Activated naive CD8-positive, alpha-beta T cell treated with anti-CD3 and anti-CD28 coated beads, Interleukin-2, amount 10 ng/mL, durations not matched to agents 7 days and 5 days (primary cell): ENCODE results near the gene GLI1. TPM values are rescaled to one million over a fixed set of nuclear protein-coding genes. Genes with fewer than 3 reads are reported as not detected.
"Not testable (repeated sequence)": the region's sequence is repeated elsewhere in the genome, so short reads cannot be mapped to it uniquely, and the experiment has no call there.

ENCODE experiments used
- ATAC-seq: fragments of 150-1000 bp; cut with Tn5 transposase; one replicate; pipeline ENCODE4 v1.10.0; 2021; ENCODE audit warnings: low read depth, moderate library complexity
- POLR2A ChIA-PET: fragments of 350-600 bp; sonication (Branson Sonifier 250); formaldehyde crosslinking; loops from one replicate; lab custom pipeline; 2021; ENCODE audit warnings: antibody characterized with exemption; lab: Charles Lee
- DNase-seq: peaks from one replicate; pipeline ENCODE4 v3.0.0; 2021
- H3K27ac Mint-ChIP-seq: one replicate; pipeline ENCODE4 v1.8.0; 2022; ENCODE audit warnings: mild to moderate bottlenecking, mixed read lengths
- H3K27me3 Mint-ChIP-seq: one replicate; pipeline ENCODE4 v1.8.0; 2022; ENCODE audit warnings: mild to moderate bottlenecking, moderate library complexity, mixed read lengths
- H3K36me3 Mint-ChIP-seq: one replicate; pipeline ENCODE4 v1.8.0; 2021; ENCODE audit warnings: mild to moderate bottlenecking, mixed read lengths
- H3K4me1 Mint-ChIP-seq: one replicate; pipeline ENCODE4 v1.8.0; 2021; ENCODE audit warnings: mixed read lengths
- H3K4me3 Mint-ChIP-seq: one replicate; pipeline ENCODE4 v1.8.0; 2022; ENCODE audit warnings: mild to moderate bottlenecking, moderate library complexity, mixed read lengths
- H3K9me3 Mint-ChIP-seq: one replicate; pipeline ENCODE4 v1.8.0; 2021; ENCODE audit warnings: mixed read lengths
- microRNA-seq: library from miRNA; unstranded; fragments of <30 nt; microRNA quantifications from one replicate; pipeline ENCODE4 v1.2.0, GENCODE V29; 2022
- total RNA-seq, 2 experiments: library from RNA; stranded (reverse); gene quantifications; one replicate each; pipeline ENCODE4 v1.2.3, GENCODE V29; 2021

The GLI1 gene
- total RNA-seq, 2 experiments from 2014 or later, result 0.54 to 0.86 TPM

DNA sequence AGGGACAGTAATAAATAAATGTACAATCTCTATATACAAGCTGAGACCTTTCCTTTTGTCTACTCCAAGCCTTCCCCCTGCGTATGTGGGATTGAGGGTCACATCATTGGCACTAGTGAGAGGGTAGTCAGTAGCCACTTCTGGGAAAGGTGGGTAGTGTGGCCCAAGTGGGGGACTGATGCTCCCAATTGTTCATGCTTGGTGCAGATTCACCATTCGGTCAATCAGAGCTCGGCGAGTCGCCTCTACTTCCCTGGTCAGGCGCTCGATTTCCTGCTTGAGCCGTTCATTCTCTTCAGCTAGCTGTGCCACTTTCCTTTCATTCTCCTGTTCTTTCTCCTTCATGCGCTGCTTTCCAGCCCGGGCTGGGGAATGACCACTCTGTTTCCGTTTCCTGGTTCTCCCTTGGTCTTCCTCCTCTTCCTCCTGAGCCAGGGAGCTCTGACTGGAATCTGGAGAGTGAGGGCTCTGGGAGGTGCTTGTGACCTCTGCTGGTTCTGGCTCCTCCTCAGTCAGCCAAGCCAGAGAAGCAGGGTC lies 57.1 kb downstream of the GLI1 start:
- H3K36me3 Mint-ChIP-seq, result peaks cover 47% of the 10 kb centered on the region
- H3K4me3 Mint-ChIP-seq, result no peak overlapping the region
- DNase-seq (no peak), ATAC-seq (no peak)
- POLR2A ChIA-PET, result interaction anchor here (0.8 to 4.9 kb wide), 2 partner anchors 14 to 38 kb away, joined by 5 to 94 read pairs; partner anchors contain the start of gene ARHGAP9
- peaks cover 35% of the 10 kb centered on the region for H3K4me1 Mint-ChIP-seq
- H3K9me3 Mint-ChIP-seq, result no peaks in the 10 kb centered on the region
- H3K27me3 Mint-ChIP-seq, result no peaks in the 10 kb centered on the region
- no peak overlapping the region for H3K27ac Mint-ChIP-seq

DNA sequence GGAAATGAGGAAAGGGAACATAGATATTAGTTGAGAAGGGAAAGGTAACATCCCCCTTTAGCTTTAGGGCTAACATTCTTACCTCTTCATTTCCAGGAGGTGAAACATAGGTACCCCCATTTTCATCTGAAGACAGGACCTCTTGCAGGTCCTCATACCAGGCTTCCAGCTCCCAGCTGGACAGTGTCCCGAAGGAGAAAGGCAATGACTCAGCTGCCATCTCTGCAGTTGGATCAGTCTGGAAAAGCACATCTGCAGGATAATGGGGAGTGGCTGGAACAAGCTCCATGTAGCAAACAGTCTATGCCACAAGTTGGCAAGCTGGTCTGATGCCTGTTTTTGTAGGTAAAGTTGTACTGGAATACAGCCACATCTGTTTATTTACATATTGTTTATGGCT lies 57.6 kb downstream of the GLI1 start:
- Mint-ChIP-seq H3K9me3 (no peaks in the 10 kb centered on the region), H3K4me3 (peak overlapping the region; percentile 42), H3K27me3 (no peaks in the 10 kb centered on the region), H3K27ac (no peak overlapping the region), H3K36me3 (peaks cover 45% of the 10 kb centered on the region), H3K4me1 (peaks cover 37% of the 10 kb centered on the region)
- POLR2A ChIA-PET, result interaction anchor here (3.8 to 4.9 kb wide), 2 partner anchors 28 to 38 kb away, joined by 24 to 94 read pairs; partner anchors contain the start of genes ARHGAP9 and MARS1
- ATAC-seq (no peak), DNase-seq (no peak)

DNA sequence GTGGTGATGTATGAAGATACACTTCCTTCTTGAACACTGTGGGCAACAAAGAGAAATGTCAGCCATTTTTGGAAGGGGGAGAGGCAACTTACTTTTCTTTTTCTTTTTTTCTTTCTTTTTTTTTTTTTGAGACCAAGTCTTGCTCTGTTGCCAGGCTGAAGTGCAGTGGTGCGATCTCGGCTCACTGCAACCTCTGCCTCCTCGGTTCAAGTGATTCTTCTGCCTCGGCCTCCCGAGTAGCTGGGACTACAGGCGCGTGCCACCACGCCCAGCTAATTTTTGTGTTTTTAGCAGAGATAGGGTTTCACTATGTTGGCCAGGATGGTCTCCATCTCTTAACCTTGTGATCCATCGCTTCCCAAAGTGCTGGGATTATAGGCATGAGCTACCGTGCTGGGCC lies 58.1 kb downstream of the GLI1 start:
- POLR2A ChIA-PET, result interaction anchor here (3.3 to 4.9 kb wide), 3 partner anchors 7 to 39 kb away, joined by 16 to 94 read pairs (median 24); partner anchors contain the start of genes ARHGAP9 and MARS1
- Mint-ChIP-seq H3K4me3 (peak overlapping the region; percentile 42), H3K27ac (peak overlapping the region; percentile 55), H3K4me1 (peaks cover 39% of the 10 kb centered on the region), H3K36me3 (peaks cover 40% of the 10 kb centered on the region)
- DNase-seq, ATAC-seq, H3K27me3 Mint-ChIP-seq, H3K9me3 Mint-ChIP-seq: not testable (repeated sequence)

DNA sequence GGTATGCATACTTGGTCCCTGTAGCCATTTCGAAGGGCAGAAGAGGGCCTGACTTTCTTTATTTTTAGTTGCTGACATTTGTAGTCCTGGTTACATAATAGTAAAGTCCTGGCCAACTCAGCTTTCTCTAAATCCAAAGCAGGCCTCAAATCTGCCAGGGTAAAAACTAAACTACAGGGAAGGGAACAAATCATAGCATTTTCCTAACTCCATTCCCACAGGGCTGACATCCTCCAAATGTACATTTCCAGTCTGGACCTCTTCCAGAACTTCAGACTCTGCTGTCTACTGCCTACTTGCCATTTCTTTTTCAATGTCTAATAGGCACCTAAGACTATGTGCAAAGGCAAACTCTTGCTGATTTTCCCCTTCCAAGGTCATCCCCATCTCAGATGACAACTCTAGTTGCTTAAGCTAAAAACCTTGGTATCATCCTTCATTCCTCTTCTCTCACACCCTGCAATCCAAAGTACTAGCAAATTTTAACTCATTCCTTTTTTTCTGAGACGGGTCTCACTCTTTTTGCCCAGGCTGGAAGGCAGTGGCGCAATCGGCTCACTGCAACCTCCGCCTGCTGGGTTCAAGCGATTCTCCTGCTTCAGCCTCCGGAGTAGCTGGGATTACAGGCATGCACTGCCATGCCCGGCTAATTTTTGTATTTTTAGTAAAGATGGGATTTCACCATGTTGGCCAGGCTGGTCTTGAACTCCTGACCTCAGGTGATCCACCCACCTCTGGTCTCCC lies 58.8 kb downstream of the GLI1 start:
- H3K27ac Mint-ChIP-seq, result peak overlapping the region; percentile 100
- H3K4me1 Mint-ChIP-seq, result peaks cover 39% of the 10 kb centered on the region
- peak overlapping the region; percentile 96 for H3K4me3 Mint-ChIP-seq
- ATAC-seq, result no peak
- POLR2A ChIA-PET, result interaction anchor here (1.2 to 4.9 kb wide), 6 partner anchors 8 to 227 kb away, joined by 3 to 94 read pairs (median 16); partner anchors contain the start of genes ARHGAP9, DCTN2, GLI1 and MARS1
- H3K36me3 Mint-ChIP-seq, result peaks cover 35% of the 10 kb centered on the region
- no peaks in the 10 kb centered on the region for H3K27me3 Mint-ChIP-seq
- no peaks in the 10 kb centered on the region for H3K9me3 Mint-ChIP-seq
- no peak for DNase-seq

DNA sequence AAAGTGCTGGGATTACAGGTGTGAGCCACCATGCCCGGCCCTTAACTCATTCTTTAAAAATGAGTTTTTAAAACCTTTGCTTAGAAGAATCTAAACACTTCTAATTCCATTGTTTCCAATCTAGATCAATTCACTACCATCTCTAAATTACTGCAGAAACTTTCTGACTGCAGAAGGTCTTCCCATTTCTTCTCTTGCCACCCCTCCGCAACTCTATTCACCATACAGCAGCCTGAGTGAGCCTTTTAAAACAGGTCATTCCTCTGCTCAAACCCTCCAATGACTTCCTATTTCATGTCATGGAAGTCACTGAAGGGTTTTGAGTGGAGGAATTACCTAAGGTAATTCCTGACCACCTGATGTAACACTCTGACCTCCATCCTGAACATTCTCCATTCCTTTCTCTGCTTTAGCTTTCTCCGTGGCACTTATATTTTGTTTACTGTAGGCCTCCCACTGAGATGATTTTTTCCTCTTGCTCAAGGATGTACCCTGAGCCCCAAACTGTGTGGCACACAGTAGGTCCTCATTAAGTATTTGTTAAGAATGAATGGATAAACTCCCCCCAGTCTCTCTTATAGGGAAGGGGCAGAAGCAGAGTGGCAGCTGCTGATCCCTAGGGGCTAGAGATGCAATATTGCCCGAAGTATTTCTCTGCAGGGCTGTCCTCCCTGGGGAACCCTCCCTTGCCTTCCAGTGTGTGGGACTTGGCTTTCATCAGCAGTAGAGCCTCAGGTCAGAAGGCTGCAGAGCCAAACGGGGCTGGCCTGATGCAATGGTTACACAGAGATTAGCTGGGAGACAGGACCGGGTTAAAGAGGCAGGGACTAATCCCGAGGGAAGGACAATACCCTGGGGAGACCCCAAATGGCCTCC lies 59.6 kb downstream of the GLI1 start:
- ATAC-seq (no peak), DNase-seq (no peak)
- POLR2A ChIA-PET, result interaction anchor here (0.5 to 4.9 kb wide), 14 partner anchors 9 to 850 kb away, joined by 3 to 94 read pairs (median 5); partner anchors contain the start of genes ARHGAP9, DCTN2, GLI1 and MARS1
- H3K27ac Mint-ChIP-seq, result peak overlapping the region; percentile 100
- H3K9me3 Mint-ChIP-seq, result no peaks in the 10 kb centered on the region
- no peaks in the 10 kb centered on the region for H3K27me3 Mint-ChIP-seq
- peak overlapping the region; percentile 96 for H3K4me3 Mint-ChIP-seq
- peaks cover 34% of the 10 kb centered on the region for H3K36me3 Mint-ChIP-seq
- H3K4me1 Mint-ChIP-seq, result peaks cover 47% of the 10 kb centered on the region

DNA sequence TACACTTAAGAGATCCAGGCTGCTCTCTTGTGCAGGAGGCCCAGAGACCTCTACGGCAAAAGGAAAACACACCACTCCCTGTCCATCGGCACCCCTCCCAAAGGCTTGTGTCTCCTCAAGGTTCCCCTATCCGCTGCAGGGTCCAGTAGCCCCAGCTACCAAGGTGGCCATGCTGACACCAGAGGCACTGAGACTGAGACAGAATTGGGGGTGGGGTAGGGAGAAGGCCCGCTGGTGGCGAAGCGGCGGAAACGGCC lies 60.1 kb downstream of the GLI1 start:
- H3K9me3 Mint-ChIP-seq, result no peaks in the 10 kb centered on the region
- peak overlapping the region; percentile 96 for H3K4me3 Mint-ChIP-seq
- POLR2A ChIA-PET, result interaction anchor here (0.5 to 4.9 kb wide), 17 partner anchors 9 to 851 kb away, joined by 3 to 94 read pairs (median 5); partner anchors contain the start of genes ARHGAP9, DCTN2, INHBE and MARS1
- DNase-seq, result no peak
- H3K27me3 Mint-ChIP-seq, result no peaks in the 10 kb centered on the region
- H3K27ac Mint-ChIP-seq, result peak overlapping the region; percentile 100
- H3K4me1 Mint-ChIP-seq, result peaks cover 50% of the 10 kb centered on the region
- H3K36me3 Mint-ChIP-seq, result peaks cover 32% of the 10 kb centered on the region
- ATAC-seq, result no peak

DNA sequence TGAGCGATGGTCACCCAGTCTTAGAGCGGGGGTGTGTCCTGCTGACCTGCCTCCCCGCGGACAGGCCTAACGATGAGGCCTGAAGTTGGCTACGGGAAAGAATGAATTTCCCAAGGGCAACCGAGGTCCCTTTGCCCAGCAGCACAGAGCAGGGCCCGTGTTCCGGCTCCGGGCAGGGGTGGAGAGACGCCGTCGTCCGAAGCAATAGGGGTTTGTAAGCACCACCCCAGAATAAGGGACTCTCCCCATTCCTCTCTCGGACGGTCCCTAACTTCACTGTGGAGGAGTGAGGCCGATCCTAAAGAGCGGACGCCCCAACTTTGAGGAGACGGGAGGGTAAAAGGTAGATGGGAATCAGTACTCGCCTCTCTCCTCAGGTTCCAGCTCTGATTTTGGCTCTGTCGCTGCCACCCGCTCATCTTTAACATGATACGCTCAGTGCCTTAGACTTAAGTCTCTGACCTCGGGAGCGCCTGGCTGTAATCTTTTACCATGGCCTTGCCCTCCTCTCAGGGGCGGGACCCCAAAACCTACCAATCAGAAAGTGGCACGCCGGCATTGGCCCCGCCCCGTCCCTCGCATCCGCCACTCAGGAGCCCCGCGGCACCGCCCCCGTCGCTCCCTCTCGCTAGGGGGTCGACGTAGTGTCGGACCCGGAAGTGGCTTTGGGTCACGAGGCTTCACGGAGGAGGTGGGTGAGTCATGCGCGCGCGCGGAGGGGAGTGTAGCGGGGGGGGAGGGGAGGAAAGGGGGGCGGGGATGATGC lies 60.7 kb downstream of the GLI1 start, which contains the start of gene DDIT3:
DDIT3 (minus strand) TSS at position 462 of the 766 bp plus-strand sequence. CDS start 3,108 bp downstream, outside the sequence.
- peak; percentile 99 for DNase-seq
- peaks cover 29% of the 10 kb centered on the region for H3K36me3 Mint-ChIP-seq
- peaks cover 54% of the 10 kb centered on the region for H3K4me1 Mint-ChIP-seq
- peak within 1 kb of the TSS; percentile 96 for H3K4me3 Mint-ChIP-seq
- no peaks in the 10 kb centered on the region for H3K27me3 Mint-ChIP-seq
- POLR2A ChIA-PET, result interaction anchor here (0.6 to 4.9 kb wide), 20 partner anchors 8 to 893 kb away, joined by 3 to 94 read pairs (median 4); partner anchors contain the start of genes ARHGAP9, DCTN2, INHBE and MARS1
- H3K9me3 Mint-ChIP-seq, result no peaks in the 10 kb centered on the region
- peak within 1 kb of the TSS; percentile 100 for H3K27ac Mint-ChIP-seq
- ATAC-seq, result peak; percentile 65

DNA sequence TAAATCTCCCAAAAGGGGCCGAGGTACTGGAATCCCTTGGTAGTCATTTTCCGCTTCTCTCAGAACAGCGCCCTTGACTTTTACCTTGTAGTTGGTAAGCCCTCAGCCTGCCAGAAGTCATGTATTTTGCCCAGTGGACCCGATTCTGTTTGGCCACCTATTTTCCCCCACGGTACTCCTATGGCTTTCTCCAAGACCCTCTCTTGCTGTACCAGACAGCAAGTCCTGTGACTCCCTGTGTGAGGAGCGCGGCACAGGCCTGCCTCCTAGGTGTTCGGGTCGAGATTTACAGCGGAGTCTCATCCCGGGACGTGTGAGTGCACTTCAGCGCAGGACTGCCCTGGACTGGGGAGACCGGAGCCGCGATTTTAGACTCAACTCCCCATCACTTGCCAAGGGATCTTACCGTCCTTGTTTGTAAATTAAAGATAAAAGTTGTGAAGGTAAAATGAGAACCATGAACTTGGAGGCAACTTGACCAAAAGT lies 62.0 kb downstream of the GLI1 start:
- POLR2A ChIA-PET, result interaction anchor here (0.7 to 4.9 kb wide), 7 partner anchors 15 to 220 kb away, joined by 3 to 94 read pairs (median 10); partner anchors contain the start of genes ARHGAP9 and DCTN2
- Mint-ChIP-seq H3K27ac (peak overlapping the region; percentile 100), H3K36me3 (peaks cover 27% of the 10 kb centered on the region), H3K4me1 (peaks cover 54% of the 10 kb centered on the region), H3K9me3 (no peaks in the 10 kb centered on the region), H3K4me3 (peak overlapping the region; percentile 96), H3K27me3 (no peaks in the 10 kb centered on the region)
- DNase-seq (peak; percentile 55), ATAC-seq (no peak)

Small RNA genes within 50 kb of the gene (microRNA-seq; reads per million reads assigned to microRNA genes)
- gene MIR616, result 2.8 reads per million
- gene MIR6758, result not detected

Other genes with a start within 250 kb of the GLI1 start
- 1 to 10 TPM; 1.7 to 2.4 TPM for gene NXPH4, start 243.0 kb upstream of the GLI1 start, total RNA-seq
- 100 to 1,000 TPM; 142 to 159 TPM for gene SHMT2, start 230.1 kb upstream of the GLI1 start, total RNA-seq
- gene STAC3, start 208.6 kb upstream of the GLI1 start, total RNA-seq, result 10 to 100 TPM; 10.7 to 11.4 TPM
- 10 to 100 TPM; 91.5 to 97.1 TPM for gene R3HDM2, start 28.7 kb upstream of the GLI1 start, total RNA-seq
- gene INHBC, start 25.0 kb upstream of the GLI1 start, total RNA-seq, result under 1 TPM in 1 of 2 experiments, not detected in 1; 0.14 TPM
- gene INHBE, start 4.5 kb upstream of the GLI1 start, total RNA-seq, result not detected
- gene ARHGAP9, start 20.1 kb downstream of the GLI1 start, total RNA-seq, result 100 to 1,000 TPM; 282 to 304 TPM
- 100 to 1,000 TPM; 293 to 306 TPM for gene MARS1, start 28.3 kb downstream of the GLI1 start, total RNA-seq
- gene DDIT3, start 60.7 kb downstream of the GLI1 start, total RNA-seq, result 10 to 100 TPM; 34.4 to 37.2 TPM
- gene MBD6, start 63.0 kb downstream of the GLI1 start, total RNA-seq, result 10 to 100 TPM; 94.2 to 96.7 TPM
- gene DCTN2, start 87.4 kb downstream of the GLI1 start, total RNA-seq, result 10 to 100 TPM; 81.0 to 84.4 TPM
- 1 to 10 TPM; 1.4 to 1.6 TPM for gene KIF5A, start 90.3 kb downstream of the GLI1 start, total RNA-seq
- gene PIP4K2C, start 131.4 kb downstream of the GLI1 start, total RNA-seq, result 10 to 100 TPM; 21.6 to 24.1 TPM
- 10 to 100 TPM; 31.5 to 32.8 TPM for gene DTX3, start 145.0 kb downstream of the GLI1 start, total RNA-seq
- 1 to 10 TPM; 1.3 to 1.4 TPM for gene ARHGEF25, start 151.7 kb downstream of the GLI1 start, total RNA-seq
- under 1 TPM; 0.65 to 0.80 TPM for gene B4GALNT1, start 173.4 kb downstream of the GLI1 start, total RNA-seq
- 100 to 1,000 TPM; 135 to 140 TPM for gene OS9, start 234.3 kb downstream of the GLI1 start, total RNA-seq